ENCODE results near the gene MT2A.
"Not testable (repeated sequence)": the region's sequence is repeated elsewhere in the genome, so short reads cannot be mapped to it uniquely, and the experiment has no call there.

Gene MT2A

DNA sequence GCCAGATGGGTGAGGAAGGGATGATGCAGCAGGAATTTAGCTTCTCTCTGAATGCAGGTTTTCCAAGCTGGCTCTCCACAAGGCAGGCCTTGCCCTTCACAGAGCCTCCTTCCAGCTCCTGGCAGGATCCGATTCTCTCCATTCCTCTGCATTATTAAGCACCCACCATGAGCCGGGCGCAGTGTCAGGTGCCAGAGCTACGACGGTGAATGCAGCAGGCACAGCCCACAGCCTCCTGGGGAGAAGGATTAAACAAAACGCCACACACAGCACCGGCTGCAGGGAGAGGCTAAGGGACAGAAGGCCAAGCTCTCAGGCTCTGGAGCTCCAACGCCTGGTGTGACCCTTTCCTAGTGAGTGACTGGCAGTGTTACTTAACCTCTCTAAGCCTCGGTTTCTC is 7.1 kb upstream of the MT2A start:
- DNase-seq, result no peak

DNA sequence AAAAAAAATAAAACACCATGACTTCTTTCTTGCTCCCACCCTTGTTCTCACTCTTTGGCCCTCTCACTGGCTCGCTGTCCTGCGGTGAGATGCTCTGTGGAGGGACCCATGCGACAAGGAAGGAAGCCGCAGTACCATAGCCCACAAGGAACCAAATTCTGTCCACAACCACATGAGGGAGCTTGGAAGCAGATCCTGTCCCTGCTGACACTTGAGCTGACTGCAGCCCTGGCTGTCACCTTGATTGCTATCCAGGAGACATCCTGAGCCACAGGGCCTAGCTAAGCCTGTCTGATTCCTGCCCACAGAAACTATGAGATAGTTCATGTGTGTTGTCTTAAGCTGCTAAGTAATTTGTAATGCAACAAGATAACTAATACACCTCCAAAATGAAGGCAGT is 4.8 kb upstream of the MT2A start:
- DNase-seq, result peak; percentile 68

DNA sequence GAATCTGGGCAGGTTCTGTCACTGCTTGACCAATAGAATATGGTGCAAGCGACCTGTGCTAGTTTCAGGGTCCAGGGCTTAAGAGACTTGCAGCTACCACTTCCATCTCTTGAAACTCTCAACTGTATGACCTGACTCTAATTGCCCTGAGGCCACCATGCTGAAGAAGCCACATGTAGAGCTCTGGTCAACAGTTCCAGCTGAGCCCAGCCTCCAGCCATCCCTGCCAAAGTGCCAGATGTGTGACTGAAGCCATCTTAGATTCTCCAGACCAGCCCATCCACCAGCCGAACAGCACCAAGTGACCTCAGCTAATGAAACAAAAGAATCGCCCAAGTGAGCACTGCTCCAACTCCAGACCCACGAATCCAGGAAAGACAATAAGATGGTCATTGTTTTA is 3.4 kb upstream of the MT2A start:
- no peak for DNase-seq

DNA sequence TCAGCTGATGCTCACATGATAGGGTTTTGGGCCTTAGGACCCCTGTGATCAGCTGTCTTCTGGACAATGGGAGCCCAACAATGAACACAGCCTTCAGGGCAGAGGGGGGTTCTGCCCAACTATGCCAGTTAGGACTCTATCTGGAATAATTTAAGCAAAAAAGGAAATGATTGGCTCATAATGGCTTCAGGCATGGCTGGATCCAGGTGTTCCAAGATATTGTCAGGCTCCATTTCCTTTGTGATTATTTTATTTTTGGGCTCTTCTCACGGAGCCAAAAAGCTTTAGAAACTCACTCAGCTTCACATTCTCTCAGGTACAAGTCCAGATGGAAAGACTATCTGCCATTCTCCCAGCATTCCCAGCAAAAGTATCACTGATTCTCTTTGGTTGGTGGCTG is 2.9 kb upstream of the MT2A start:
- no peak for DNase-seq

DNA sequence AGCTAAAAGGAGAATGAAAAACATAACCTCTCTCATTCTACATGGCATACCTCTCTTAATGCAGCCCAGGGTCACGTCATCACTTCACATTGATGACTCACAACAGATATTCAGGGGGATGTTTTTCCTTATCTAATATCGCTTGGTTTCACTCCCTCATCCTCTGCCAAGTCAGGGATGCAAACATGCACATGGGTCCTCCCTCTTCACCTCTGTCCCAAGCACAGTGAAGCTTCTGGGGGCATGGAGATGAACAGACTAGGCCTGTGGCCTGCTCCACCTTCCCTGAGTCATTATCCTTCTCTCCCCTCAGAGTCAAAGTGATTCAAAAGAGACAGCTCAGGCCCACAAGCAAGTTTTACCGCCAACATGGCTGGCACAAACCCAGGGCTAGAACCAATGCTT is 2.3 kb upstream of the MT2A start:
- no peak for DNase-seq

DNA sequence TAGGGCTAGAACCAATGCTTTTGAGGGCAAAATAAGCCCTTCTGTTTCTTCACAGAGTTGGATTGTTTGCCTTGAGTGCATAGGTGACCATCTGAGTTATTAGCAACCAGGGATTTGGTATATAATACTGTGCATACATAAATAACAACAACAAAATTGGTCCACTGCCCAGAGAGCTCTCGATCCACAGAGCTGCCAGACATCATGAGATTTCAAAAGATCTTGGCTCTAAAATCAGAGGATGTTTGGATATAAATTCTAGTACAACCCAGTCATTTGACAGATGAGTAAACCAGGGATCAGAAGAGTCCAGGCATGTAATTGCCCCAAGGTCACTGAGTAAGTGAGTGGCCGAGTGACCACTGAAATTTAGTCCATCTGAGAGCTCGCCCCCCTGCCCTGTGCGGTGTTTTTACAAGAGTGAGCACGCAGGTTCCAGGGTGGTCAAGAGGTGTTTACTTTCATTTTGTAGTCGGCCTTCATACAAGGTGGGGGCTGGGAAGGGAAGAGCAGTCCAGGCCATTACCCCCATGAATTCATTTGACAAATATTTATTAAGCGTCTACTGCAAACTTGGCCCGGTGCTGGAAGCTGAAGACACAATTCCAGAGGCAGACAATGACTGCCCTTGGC is 1.8 kb upstream of the MT2A start:
- no peak for DNase-seq

DNA sequence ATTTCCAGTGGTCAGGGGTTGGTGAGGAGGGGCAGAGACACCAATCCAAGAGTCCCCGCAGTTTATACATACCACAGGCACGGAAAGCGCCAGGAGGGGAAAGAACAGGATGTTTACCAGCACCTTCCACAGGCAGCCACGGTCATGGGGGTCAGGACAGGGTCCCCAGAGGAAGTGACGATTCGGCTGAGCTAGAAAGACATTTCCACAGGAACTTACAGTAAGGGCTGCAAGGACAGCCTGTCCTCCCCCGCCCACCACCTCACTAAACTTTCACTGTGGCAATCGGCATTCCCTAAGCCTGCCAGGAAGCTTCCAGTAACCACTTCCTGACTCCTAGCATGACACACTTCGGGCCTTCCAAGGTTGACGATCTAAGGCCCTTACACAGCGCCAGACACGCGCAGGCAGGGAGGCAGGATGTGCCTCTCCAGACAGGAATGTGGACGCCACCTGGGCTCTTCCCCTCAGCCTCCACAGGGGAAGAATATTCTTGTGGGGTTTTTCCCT is 1.2 kb upstream of the MT2A start:
- DNase-seq, result peak; percentile 12

DNA sequence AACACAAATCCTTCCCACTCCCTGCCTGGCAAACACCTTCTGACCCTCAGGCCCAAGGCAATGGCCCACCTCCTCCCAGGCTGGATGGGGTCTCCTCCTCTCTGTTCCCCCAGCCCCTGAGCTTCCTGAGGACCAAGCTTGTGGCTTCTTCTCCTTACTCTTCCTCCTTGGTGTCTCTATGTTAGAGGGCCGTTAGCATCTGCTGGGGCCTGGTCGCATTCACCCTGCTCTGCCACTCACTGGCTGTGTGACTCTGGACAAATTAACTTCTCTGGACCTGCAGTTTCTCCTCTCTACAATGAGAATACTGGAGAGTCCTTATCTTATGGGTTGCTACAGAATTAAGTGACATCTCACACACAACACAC is 725 bp upstream of the MT2A start:
- peak; percentile 34 for DNase-seq

DNA sequence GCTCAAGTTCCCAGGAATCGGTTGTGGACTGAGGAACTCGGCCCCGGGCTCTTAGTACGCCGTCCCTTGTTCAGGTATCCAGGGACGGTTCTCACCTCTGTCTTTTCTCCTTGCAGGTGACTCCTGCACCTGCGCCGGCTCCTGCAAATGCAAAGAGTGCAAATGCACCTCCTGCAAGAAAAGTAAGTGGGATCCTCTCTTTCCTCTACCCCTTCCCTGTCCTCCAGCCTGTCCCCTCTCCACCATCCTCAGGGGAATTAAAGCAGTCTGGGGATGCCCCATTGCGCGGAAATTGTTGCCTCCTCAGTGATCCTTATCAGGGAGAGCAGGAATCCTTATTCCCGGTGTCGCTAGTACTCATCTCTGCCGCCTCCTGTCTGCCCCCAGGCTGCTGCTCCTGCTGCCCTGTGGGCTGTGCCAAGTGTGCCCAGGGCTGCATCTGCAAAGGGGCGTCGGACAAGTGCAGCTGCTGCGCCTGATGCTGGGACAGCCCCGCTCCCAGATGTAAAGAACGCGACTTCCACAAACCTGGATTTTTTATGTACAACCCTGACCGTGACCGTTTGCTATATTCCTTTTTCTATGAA is 585 bp downstream of the MT2A start:
- DNase-seq, result peak; percentile 30

DNA sequence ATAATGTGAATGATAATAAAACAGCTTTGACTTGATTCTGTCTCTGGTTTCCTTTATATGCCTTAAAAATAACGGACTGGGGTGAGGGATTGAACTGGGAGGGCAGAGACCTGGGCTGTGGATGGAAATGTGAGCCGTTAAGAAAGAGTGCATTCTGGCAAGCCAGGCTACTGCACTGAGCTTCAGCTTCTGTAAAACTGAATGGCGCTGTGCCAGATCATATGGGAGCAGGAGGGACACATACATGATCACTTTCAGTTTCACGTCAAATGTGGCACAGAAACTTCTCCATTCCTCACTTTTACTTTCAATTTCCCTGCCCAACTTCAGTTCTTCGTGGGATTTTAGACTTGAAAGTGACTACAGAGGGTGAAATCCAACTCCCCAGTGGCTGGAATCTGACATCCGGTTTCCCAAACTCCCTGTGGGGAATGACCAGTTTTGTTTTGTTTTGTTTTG is 1.1 kb downstream of the MT2A start:
- peak; percentile 95 for DNase-seq

DNA sequence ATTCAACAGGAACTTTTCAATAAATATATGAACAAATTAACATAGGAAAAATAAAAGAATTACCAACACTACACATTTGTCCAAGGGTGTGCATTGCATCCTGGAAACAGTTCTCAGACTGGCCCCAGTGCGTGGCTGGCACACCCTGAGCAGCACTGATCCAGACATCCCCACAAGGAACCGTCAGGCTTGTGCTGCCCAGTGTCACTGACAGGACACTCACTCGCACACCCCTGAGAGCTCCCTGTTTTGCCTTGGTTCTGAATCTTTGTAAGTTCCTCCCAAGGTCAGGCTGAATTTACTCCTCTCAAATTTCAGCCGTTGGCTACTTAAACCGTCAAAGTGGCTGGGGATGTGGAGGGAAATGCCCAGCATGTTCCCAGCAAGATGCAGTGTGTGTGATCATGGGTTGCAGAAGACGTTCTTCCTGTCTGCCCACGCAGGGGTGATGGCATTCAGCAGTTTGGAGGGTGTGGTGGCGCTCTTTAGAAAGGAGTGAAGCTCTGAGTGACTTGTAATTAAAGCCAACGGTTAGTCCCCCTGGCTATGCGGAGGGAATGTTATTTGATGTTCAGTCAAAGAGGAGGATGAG is 1.7 kb downstream of the MT2A start:
- peak; percentile 33 for DNase-seq

DNA sequence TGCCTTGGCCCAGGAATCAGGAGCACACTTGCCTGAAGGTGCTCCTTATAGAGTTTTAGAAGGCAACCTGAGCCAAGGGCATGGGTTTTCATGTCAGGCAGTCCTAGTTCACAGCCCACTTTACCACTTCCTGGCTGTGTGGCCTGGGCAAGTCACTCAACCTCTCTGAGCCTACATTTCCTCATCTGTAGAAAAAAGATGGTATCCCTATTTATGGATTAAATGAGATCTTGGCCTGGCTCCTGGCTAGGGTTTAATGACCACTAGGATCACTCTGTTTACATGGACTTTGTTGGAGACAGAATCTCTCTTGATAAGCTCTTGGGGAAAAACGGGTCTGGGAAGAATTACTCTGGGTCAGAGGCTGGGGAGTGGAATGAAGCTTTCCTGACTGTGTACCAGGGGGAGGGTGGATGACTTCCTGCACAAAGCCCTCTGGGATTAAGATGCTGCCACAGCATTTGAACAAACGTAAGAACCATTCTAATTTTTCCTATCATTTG is 2.3 kb downstream of the MT2A start:
- no peak for DNase-seq

DNA sequence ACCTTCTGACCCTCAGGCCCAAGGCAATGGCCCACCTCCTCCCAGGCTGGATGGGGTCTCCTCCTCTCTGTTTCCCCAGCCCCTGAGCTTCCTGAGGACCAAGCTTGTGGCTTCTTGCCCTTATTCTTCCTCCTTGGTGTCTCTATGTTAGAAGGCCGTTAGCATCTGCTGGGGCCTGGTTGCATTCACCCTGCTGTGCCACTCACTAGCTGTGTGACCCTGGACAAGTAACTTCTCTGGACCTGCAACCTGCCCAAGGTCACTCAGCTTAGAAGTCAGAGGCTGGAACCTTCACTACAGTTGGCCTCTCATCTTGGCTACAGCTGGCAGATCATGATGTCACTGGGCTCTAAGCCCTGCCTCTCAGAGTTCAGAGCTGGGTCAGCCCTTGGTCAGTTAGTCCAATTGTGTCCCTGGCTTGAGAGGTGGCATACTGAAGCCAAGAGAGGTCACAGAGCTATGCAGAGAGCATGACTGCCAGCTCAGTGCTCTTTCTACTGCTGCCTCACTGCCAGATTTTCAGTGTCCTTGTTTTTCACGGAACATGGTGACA is 3.0 kb downstream of the MT2A start:
- DNase-seq, result no peak

DNA sequence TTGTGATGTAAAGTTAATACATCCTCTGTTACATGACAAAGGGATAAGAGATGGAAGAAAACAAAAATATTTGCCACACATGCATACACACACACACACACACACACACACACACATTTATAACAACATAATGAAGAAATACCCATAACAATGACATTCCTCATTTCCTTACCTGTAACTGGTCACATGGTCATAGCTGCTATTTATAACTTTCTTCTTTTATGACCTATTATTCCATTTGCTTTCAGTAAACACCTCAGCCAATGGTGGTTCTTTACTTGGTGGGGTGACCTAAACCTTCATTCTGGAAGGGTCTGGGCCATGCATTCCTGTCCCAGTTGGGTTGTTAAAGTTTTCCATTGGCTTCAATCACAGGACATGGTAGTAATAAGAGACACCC is 5.3 kb downstream of the MT2A start:
- no peak for DNase-seq

DNA sequence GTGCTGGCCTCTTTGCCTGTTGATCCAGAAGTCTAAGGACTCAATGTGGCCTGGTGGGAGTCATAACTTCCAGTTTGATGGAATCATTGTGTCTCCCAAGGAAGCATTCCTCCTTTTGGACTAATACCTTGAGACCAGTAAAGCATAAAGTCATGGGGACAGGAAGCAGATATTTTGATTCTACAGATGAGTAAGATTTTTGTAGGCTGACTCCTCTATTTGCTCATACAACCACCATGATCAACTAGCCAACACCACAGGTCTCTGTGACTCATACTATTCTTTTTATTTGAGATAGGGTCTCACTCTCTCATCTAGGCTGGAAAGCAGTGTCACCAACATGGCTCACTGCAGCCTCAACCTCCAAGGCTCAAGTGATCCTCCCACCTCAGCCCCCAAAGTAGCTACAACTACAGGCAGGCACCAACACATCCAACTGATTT is 6.2 kb downstream of the MT2A start:
- DNase-seq, result no peak

DNA sequence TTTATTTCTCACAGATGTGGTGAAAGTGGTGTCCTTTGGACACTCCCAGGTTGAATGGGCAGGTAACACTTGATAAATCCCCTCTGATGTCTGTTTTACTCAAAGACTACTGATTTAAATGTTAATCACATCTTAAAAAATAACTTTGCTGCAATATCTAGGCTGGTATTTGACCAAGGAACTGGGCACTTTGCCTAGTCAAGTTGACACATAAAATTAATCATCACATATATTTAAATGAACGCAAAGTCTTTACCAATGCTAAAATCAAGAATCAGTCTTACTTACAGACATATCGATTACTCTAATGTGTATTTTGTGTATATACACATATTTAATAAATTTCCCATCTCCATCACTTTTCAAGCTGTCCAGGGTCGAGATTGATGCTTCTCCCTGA is 7.0 kb downstream of the MT2A start:
- no peak for DNase-seq

DNA sequence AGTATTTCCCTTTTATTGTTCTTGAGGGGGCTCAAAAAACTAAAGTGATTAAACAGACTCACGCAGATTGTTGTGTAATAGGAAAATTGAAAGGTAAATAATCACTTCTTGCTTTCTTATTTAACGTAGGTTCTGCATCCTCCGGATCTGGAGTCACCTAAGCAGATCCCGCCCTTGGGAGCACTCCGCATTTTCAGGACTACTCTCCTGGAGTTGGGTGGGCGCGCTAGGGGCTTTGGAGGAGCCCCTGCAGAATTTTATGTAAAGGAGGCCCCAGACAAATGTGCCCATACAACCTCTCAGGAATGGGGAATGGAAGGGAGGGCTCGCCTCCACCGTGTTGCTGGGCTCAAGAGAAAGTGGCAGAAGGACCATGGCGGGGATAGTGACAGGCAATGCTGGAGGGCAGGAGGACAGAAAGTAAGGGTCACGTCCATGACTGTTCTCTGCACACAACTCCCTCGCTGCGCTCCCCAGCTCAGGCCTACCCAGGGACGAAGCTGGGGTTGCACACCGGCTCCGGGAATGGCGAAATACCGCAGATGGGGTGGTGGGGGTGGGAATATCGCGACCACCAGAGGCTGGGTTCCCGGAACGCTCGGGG is 8.3 kb downstream of the MT2A start:
- DNase-seq, result no peak

DNA sequence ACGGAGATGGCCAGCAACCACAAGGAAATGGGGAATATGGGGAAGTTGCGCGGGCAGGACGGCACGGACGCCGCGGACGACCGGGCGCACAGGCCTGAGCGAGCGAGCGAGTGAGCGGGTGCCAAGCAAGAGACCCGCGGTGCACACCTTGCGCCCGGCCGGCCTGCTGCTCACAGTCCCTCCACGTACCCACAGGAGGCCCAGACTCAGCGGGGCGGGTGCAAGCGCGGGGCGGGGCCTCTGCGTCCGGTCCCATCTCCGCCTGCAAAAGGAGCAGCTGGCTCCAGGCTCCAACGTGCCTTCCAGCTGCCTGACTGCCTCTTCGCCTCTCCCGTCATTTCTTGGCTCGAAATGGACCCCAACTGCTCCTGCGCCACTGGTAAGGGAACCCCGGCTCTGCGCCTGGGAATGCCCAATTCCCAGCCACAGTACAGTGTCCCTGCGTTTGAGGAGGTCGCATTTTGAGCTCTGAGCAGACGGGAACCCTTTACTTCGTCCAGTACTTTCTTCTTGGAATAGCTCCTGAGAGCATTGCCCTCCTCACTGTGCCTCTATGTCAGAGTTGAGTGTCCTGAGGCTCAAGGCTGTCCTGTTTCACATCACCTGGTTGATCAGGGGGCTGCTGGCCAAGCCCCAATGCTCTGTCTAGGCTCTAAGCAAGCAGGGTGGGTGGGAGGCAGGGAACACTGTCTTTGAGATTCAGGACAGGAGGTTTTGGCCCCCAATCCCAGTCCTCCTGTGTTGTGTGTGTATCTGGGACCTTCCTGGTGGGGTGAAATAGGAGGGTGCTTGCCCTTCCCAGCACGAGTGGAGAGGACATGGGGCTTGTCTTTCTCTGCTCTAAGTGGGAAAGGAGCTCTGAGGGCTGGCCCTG is 9.1 kb downstream of the MT2A start:
- peak; percentile 58 for DNase-seq

DNA sequence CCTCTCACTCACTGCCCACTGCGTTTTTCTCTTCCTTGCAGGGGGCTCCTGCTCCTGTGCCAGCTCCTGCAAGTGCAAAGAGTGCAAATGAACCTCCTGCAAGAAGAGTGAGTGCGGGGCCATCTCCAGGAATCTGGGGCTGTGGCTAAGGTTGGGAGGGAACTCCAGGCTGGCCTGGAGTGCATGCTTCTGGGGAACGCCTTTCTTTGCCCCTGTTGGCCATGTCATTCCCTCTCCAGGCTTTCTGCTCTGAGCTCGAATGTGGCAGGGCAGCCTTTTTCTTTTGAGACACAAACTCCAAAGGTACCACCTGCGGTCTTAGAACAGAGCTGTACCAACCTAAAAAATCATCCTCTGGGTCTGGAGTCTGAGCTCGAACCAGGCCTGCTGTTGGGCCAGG is 9.8 kb downstream of the MT2A start:
- DNase-seq, result no peak

DNA sequence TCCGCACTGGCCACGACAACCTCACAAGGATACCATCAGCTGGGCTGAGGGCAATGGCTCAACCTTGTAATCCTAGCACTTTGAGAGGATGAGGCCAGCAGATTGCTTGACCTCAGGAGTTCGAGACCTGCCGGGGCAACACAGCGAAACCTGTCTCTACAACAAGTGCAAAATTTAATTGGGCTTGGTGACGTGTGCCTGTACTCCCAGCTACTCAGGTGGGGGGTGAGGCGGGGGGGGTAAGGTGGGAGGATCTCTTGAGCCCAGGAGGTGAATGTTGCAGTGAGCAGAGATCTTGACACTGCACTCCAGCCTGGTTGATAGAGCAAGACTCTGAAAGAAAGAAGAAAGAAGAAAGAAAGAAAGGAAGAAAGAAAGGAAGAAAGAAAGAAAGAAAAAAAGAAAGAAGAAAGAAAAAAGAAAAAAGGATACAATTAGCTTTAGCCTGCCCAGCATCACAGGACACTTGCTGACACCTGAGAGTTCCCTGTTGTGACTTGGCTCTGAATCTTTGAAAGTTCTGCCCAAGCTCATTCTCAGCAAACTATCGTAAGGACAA is 12.0 kb downstream of the MT2A start:
- DNase-seq, result no peak

DNA sequence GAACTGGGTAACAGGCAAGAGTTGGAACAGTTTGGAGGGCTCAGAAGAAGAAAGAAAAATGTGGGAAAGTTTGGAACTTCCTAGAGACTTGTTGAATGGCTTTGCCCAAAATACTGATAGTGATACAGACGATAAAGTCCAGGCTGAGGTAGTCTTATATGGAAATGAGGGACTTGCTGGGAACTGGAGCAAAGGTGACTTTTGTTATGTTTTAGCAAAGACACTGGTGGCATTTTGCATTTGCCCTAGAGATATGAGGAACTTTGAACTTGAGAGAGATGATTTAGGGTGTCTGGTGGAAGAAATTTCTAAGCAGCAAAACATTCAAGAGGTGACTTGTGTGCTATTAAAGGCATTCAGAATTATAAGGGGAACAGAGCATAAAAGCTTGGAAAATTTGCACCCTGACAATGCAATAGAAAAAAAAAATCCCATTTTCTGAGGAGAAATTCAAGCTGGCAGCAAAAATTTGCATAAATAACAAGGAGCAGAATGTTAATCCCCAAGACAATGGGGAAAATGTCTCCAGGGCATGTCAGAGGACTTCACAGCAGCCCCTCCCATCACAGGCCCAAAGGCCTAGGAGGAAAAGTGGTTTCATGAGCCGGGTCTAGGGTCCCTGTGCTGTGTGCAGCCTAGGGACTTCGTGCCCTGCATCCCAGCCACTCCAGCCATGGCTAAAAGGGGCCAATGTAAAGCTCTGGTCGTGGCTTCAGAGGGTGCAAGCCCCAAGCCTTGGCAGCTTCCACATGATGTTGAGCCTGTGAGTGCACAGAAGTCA is 13.5 kb downstream of the MT2A start:
- not testable (repeated sequence) for DNase-seq
